ENCODE results near the gene DPP10. TPM values are rescaled to one million over a fixed set of nuclear protein-coding genes. Genes with fewer than 3 reads are reported as not detected.

Gene DPP10
- total RNA-seq, 3 donors from 2014 or later: 0.29 to 0.33 (median 0.32) TPM

- Histone ChIP-seq H3K27ac (no peak overlapping the region), H3K9me3 (no peaks in the 10 kb centered on the region), H3K27me3 (no peaks in the 10 kb centered on the region), H3K4me1 (no peaks in the 10 kb centered on the region), H3K36me3 (no peaks in the 10 kb centered on the region), H3K4me3 (no peak overlapping the region)
- TF ChIP-seq, protein P1, sequence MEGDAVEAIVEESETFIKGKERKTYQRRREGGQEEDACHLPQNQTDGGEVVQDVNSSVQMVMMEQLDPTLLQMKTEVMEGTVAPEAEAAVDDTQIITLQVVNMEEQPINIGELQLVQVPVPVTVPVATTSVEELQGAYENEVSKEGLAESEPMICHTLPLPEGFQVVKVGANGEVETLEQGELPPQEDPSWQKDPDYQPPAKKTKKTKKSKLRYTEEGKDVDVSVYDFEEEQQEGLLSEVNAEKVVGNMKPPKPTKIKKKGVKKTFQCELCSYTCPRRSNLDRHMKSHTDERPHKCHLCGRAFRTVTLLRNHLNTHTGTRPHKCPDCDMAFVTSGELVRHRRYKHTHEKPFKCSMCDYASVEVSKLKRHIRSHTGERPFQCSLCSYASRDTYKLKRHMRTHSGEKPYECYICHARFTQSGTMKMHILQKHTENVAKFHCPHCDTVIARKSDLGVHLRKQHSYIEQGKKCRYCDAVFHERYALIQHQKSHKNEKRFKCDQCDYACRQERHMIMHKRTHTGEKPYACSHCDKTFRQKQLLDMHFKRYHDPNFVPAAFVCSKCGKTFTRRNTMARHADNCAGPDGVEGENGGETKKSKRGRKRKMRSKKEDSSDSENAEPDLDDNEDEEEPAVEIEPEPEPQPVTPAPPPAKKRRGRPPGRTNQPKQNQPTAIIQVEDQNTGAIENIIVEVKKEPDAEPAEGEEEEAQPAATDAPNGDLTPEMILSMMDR (IDR thresholded peaks at IDR 0.05): no peak
- TF ChIP-seq POLR2A (IDR thresholded peaks at IDR 0.05) (no peak), POLR2AphosphoS5 (IDR thresholded peaks at IDR 0.05) (no peak)
- DNase-seq (ENCODE audit: low spot score in 2 of 2): no peak
- intact Hi-C loops (cut with DNase I; ENCODE audit: low total_unique reads): loop anchor here (2.0 kb wide), 1 partner anchor 38 kb away; no protein-coding TSS in a partner anchor
These were observed 8.2 kb downstream of the DPP10 start for GRCh38 chr2:114450639-114451038.

GRCh38 chr2:114456566-114456965, 14.1 kb downstream of the DPP10 start:
- intact Hi-C loops (cut with DNase I; ENCODE audit: low total_unique reads): no loop called here
- no peaks in the 10 kb centered on the region for H3K27me3 ChIP-seq
- no peak overlapping the region for H3K4me3 ChIP-seq
- H3K4me1 ChIP-seq: no peaks in the 10 kb centered on the region
- DNase-seq (ENCODE audit: low spot score in 2 of 2): no peak
- no peaks in the 10 kb centered on the region for H3K36me3 ChIP-seq
- TF ChIP-seq POLR2AphosphoS5 (IDR thresholded peaks at IDR 0.05) (no peak), POLR2A (IDR thresholded peaks at IDR 0.05) (no peak)
- TF ChIP-seq, protein P1 (IDR thresholded peaks at IDR 0.05): no peak
- H3K9me3 ChIP-seq: no peaks in the 10 kb centered on the region
- no peak overlapping the region for H3K27ac ChIP-seq

DNA sequence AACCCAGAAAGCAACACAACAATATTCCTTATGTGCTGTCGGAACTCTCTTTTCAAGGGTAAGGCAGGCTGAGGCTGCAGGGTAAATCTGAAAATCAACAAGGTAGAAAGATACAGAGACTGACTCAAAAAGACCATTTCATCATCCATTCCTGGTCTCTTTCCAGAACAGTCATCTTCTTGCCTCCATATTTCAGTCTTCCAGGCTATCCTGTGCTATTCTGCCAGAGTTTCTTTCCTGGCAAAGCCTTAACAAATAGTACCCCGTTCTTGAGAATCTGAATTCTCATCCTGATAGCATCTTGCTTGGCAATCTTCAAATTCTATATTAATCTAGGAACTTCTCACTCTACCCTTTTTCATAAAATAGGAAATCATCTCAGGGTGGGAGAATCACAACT, 15.5 kb downstream of the DPP10 start:
- no peak for DNase-seq (ENCODE audit: low spot score in 2 of 2)
- H3K4me1 ChIP-seq: no peaks in the 10 kb centered on the region
- H3K36me3 ChIP-seq: no peaks in the 10 kb centered on the region
- no peak overlapping the region for H3K4me3 ChIP-seq
- TF ChIP-seq, protein P1 (IDR thresholded peaks at IDR 0.05): no peak
- TF ChIP-seq POLR2AphosphoS5 (IDR thresholded peaks at IDR 0.05): no peak
- no peak for TF ChIP-seq POLR2A (IDR thresholded peaks at IDR 0.05)
- H3K27me3 ChIP-seq: no peaks in the 10 kb centered on the region
- intact Hi-C loops (cut with DNase I; ENCODE audit: low total_unique reads): no loop called here
- no peaks in the 10 kb centered on the region for H3K9me3 ChIP-seq
- no peak overlapping the region for H3K27ac ChIP-seq

GRCh38 chr2:114461116-114461515, 18.7 kb downstream of the DPP10 start:
- intact Hi-C loops (cut with DNase I; ENCODE audit: low total_unique reads): no loop called here

GRCh38 chr2:114464961-114465706, 22.7 kb downstream of the DPP10 start:
- intact Hi-C loops (cut with DNase I; ENCODE audit: low total_unique reads): no loop called here
- no peak for DNase-seq (ENCODE audit: low spot score in 2 of 2)
- TF ChIP-seq POLR2A (IDR thresholded peaks at IDR 0.05) (no peak), POLR2AphosphoS5 (IDR thresholded peaks at IDR 0.05) (no peak)
- TF ChIP-seq, protein P1 (IDR thresholded peaks at IDR 0.05): no peak
- no peak overlapping the region for H3K4me3 ChIP-seq
- no peak overlapping the region for H3K27ac ChIP-seq
- no peaks in the 10 kb centered on the region for H3K9me3 ChIP-seq
- H3K4me1 ChIP-seq: no peaks in the 10 kb centered on the region
- no peaks in the 10 kb centered on the region for H3K27me3 ChIP-seq
- H3K36me3 ChIP-seq: no peaks in the 10 kb centered on the region

More at GRCh38 chr2:114461116-114461515, 18.7 kb downstream of the DPP10 start:
- Histone ChIP-seq H3K36me3 (no peaks in the 10 kb centered on the region), H3K4me1 (no peaks in the 10 kb centered on the region), H3K4me3 (no peak overlapping the region), H3K27ac (no peak overlapping the region), H3K27me3 (no peaks in the 10 kb centered on the region), H3K9me3 (no peaks in the 10 kb centered on the region)
- no peak for DNase-seq (ENCODE audit: low spot score in 2 of 2)
- TF ChIP-seq POLR2A (IDR thresholded peaks at IDR 0.05) (no peak), POLR2AphosphoS5 (IDR thresholded peaks at IDR 0.05) (no peak)
- TF ChIP-seq, protein P1 (IDR thresholded peaks at IDR 0.05): no peak
